HG03139 (cell line): Measurements from ENCODE around the gene KLF15.

ENCODE experiments used
- ATAC-seq: cut with Tn5 transposase; IDR thresholded peaks from one replicate; pipeline ENCODE4 v1.9.1; 2021; ENCODE audit not compliant: unreplicated experiment

Gene KLF15

GRCh38 chr3:126364130-126364695 is 7.0 kb upstream of the KLF15 start:
- no peak for ATAC-seq

GRCh38 chr3:126361211-126361610 is 4.0 kb upstream of the KLF15 start:
- no peak for ATAC-seq

- no peak for ATAC-seq
Measured at GRCh38 chr3:126360714-126361060, 3.5 kb upstream of the KLF15 start.

GRCh38 chr3:126360046-126360713 is 3.0 kb upstream of the KLF15 start:
- ATAC-seq, result no peak

- ATAC-seq, result no peak
Measured at GRCh38 chr3:126358816-126359181, 1.6 kb upstream of the KLF15 start.

GRCh38 chr3:126358038-126358815 is 1.0 kb upstream of the KLF15 start:
- no peak for ATAC-seq

GRCh38 chr3:126356373-126357264 is 589 bp downstream of the KLF15 start:
- no peak for ATAC-seq

GRCh38 chr3:126355777-126356372 is 1.3 kb downstream of the KLF15 start:
- no peak for ATAC-seq

GRCh38 chr3:126355251-126355650 is 2.0 kb downstream of the KLF15 start:
- no peak for ATAC-seq

- ATAC-seq, result no peak
Measured at GRCh38 chr3:126354776-126355175, 2.4 kb downstream of the KLF15 start.

GRCh38 chr3:126353694-126354321 is 3.4 kb downstream of the KLF15 start:
- ATAC-seq, result no peak

- ATAC-seq, result no peak
Measured at GRCh38 chr3:126352476-126353454, 4.4 kb downstream of the KLF15 start.

GRCh38 chr3:126351771-126352475 is 5.3 kb downstream of the KLF15 start:
- ATAC-seq, result no peak

- no peak for ATAC-seq
Measured at GRCh38 chr3:126351086-126351770, 6.0 kb downstream of the KLF15 start.

- ATAC-seq, result no peak
Measured at GRCh38 chr3:126350502-126351085, 6.6 kb downstream of the KLF15 start.

- no peak for ATAC-seq
Measured at GRCh38 chr3:126349611-126350501, 7.4 kb downstream of the KLF15 start.

GRCh38 chr3:126349071-126349470 is 8.1 kb downstream of the KLF15 start:
- no peak for ATAC-seq
